Mesothelial cell of epicardium (in vitro differentiated cells): ENCODE results near the gene FOXA3. TPM values are rescaled to one million over a fixed set of nuclear protein-coding genes. Genes with fewer than 3 reads are reported as not detected.

Experiments
- DNase-seq, 2 experiments: peaks; one replicate each; pipeline ENCODE4 v3.0.0; 2021; ENCODE audit warnings: low spot score in 2 of 2; ENCODE audit not compliant: unreplicated experiment in 2 of 2
- H3K27ac Mint-ChIP-seq: 2 replicates; pipeline ENCODE4 v1.8.0; 2021; ENCODE audit warnings: mixed read lengths
- H3K27me3 Mint-ChIP-seq: 2 replicates; pipeline ENCODE4 v1.8.0; 2021; ENCODE audit warnings: low read depth, mixed read lengths
- H3K36me3 Mint-ChIP-seq: 2 replicates; pipeline ENCODE4 v1.8.0; 2021; ENCODE audit warnings: mixed read lengths
- H3K4me1 Mint-ChIP-seq: 2 replicates; pipeline ENCODE4 v1.8.0; 2021; ENCODE audit warnings: mixed read lengths
- H3K4me3 Mint-ChIP-seq: 2 replicates; pipeline ENCODE4 v1.8.0; 2021; ENCODE audit warnings: mild to moderate bottlenecking, moderate library complexity, mixed read lengths
- H3K9me3 Mint-ChIP-seq: 2 replicates; pipeline ENCODE4 v1.8.0; 2021; ENCODE audit warnings: mixed read lengths
- CTCF ChIP-seq: fragments of 200-600 bp; sonication (generic); IDR thresholded peaks from one replicate; pipeline ENCODE4 v1.5.0; 2021; ENCODE audit warnings: antibody characterized with exemption; ENCODE audit not compliant: unreplicated experiment
- total RNA-seq: library from RNA; stranded (reverse); gene quantifications from 3 replicates; pipeline ENCODE4 v1.2.1, GENCODE V29; 2021

FOXA3 gene
- total RNA-seq, 1 donor from 2014 or later = not detected

- H3K27ac Mint-ChIP-seq = no peak overlapping the region
- peaks cover 12% of the 10 kb centered on the region for H3K36me3 Mint-ChIP-seq
Observed at GRCh38 chr19:45821570-45821969, 42.6 kb upstream of the FOXA3 start.

DNA sequence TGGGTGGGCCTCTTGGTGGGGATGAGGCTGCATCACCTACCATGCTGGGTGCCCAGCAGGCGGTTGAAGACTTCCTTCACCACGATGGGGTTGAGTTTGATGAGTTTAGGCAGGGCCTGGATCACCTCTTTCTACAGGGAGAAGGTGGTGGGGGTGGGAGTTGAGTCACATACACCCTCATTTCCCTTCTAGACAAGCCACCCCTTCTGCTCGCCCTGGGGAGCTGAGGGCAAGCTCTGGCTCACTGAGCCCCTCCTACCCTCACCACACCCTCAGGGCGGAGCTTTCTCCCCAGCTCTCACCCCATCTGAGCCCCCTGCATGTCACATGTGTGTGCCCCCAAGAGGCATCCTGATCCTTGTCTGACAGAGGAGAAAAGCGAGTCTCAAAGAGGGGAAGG, 41.4 kb upstream of the FOXA3 start:
- H3K4me1 Mint-ChIP-seq = no peaks in the 10 kb centered on the region

More at GRCh38 chr19:45821570-45821969, 42.6 kb upstream of the FOXA3 start:
- Mint-ChIP-seq H3K27me3 (no peaks in the 10 kb centered on the region), H3K4me1 (peaks cover 5% of the 10 kb centered on the region), H3K4me3 (no peak overlapping the region), H3K9me3 (no peaks in the 10 kb centered on the region)
- no peak for DNase-seq
- no peak for TF ChIP-seq CTCF

DNA sequence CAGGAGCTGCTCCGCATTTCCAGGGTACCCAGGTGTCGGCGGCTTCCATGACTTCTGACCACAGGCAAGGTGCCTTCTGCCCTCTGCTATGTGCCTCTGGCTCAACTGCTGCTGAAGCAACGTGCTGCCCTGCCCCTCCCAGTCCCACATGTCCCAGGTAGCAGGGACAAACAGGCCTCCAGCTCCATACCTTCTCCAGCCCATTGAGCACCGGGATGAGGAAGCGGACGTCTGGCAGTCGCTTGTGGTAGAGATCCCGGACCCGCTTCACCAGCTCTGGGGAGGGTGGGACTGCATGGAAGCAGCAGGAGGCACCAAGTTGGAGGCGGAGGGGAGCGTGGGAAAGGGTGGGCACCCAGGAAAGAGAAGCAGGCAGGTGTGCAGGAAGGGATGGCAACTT, 40.9 kb upstream of the FOXA3 start:
- H3K27ac Mint-ChIP-seq = no peak overlapping the region
- DNase-seq = no peak
- no peak for TF ChIP-seq CTCF
- H3K4me3 Mint-ChIP-seq = no peak overlapping the region
- H3K36me3 Mint-ChIP-seq = peaks cover 19% of the 10 kb centered on the region
- no peaks in the 10 kb centered on the region for H3K4me1 Mint-ChIP-seq
- no peaks in the 10 kb centered on the region for H3K9me3 Mint-ChIP-seq
- H3K27me3 Mint-ChIP-seq = no peaks in the 10 kb centered on the region

More for the DNA sequence above, 41.4 kb upstream of the FOXA3 start:
- H3K9me3 Mint-ChIP-seq = no peaks in the 10 kb centered on the region
- no peak overlapping the region for H3K4me3 Mint-ChIP-seq
- peaks cover 15% of the 10 kb centered on the region for H3K36me3 Mint-ChIP-seq
- DNase-seq = no peak
- no peaks in the 10 kb centered on the region for H3K27me3 Mint-ChIP-seq
- no peak overlapping the region for H3K27ac Mint-ChIP-seq
- TF ChIP-seq CTCF = no peak

DNA sequence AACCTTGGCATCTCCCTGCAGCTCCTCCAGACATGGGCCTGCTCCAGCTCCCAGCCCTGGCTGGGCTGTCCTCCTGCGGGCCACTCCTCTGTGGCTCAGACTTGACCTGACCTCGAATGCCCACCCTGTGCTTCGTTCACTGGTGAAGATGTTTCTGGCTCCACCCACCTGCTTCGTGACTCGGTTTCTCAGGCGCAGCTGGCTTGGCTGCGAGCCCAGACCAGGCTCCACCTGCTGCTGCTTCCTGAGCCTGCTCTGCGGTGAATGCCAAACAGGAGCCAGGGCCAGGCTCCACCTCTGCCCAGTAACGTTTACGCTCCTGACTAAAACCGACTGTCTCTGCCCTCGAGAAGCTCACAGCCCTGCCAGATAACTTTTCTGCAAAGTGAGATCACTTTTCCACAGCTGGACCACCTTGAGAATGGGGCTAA, 40.1 kb upstream of the FOXA3 start:
- Mint-ChIP-seq H3K27ac (peak overlapping the region; percentile 1), H3K36me3 (peaks cover 23% of the 10 kb centered on the region), H3K27me3 (no peaks in the 10 kb centered on the region), H3K4me3 (no peak overlapping the region), H3K4me1 (no peaks in the 10 kb centered on the region), H3K9me3 (no peaks in the 10 kb centered on the region)
- no peak for DNase-seq
- TF ChIP-seq CTCF = no peak

DNA sequence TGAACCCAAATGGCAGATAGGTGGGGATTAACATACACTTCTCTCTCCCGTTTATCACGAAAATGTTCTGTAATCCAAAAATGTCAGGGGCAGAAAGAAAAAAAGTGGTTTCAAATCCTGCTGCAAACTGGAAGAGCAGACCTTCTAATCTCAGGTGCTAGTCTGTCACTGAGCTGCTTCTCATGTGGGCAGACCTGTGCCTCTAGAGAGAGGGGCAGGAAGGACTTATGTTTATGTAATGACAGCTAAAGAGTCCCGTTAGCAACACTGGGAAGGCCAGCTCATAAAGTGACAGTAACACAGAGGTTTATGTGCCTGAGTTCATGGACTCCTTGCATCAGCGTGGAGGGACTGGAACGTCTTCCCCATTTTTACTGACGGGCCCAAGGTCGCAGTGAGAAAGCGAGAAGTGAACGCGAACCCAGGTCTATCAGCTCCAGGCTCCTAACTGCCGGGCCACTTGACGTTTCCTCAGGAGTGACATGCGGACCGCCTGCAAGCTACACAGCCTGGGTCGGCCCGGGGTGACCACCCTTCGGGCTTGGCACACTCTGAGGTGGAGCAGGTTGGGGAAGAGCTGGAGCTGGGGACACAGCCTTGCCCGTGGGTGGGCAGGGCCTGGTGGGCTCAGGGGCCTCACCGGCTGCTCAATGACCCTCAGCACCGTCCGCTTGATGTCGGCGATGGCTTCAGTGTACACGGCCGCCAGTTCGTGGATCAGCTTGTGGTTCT, 39.4 kb upstream of the FOXA3 start:
- Mint-ChIP-seq H3K27me3 (no peaks in the 10 kb centered on the region), H3K4me3 (no peak overlapping the region), H3K36me3 (peaks cover 27% of the 10 kb centered on the region), H3K4me1 (no peaks in the 10 kb centered on the region), H3K27ac (peak overlapping the region; percentile 1), H3K9me3 (no peaks in the 10 kb centered on the region)
- no peak for DNase-seq
- no peak for TF ChIP-seq CTCF
